ENCODE measurements around the gene GRK5. TPM values are rescaled to one million over a fixed set of nuclear protein-coding genes. Genes with fewer than 3 reads are reported as not detected.
A peak's percentile ranks its signal among the peaks of the same experiment; 100 is the strongest.
"Not testable (repeated sequence)": the region's sequence is repeated elsewhere in the genome, so short reads cannot be mapped to it uniquely, and the experiment has no call there.

GRK5 gene
- total RNA-seq, 1 donor, result 16.0 TPM

- no peak for DNase-seq (ENCODE audit: low read depth)
- TF ChIP-seq, protein P1, sequence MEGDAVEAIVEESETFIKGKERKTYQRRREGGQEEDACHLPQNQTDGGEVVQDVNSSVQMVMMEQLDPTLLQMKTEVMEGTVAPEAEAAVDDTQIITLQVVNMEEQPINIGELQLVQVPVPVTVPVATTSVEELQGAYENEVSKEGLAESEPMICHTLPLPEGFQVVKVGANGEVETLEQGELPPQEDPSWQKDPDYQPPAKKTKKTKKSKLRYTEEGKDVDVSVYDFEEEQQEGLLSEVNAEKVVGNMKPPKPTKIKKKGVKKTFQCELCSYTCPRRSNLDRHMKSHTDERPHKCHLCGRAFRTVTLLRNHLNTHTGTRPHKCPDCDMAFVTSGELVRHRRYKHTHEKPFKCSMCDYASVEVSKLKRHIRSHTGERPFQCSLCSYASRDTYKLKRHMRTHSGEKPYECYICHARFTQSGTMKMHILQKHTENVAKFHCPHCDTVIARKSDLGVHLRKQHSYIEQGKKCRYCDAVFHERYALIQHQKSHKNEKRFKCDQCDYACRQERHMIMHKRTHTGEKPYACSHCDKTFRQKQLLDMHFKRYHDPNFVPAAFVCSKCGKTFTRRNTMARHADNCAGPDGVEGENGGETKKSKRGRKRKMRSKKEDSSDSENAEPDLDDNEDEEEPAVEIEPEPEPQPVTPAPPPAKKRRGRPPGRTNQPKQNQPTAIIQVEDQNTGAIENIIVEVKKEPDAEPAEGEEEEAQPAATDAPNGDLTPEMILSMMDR (IDR thresholded peaks at IDR 0.05; ENCODE audit: insufficient read depth, low read depth, low read length), result no peak
- H3K4me3 ChIP-seq (ENCODE audit: low read depth, low read length), result no peak overlapping the region
These were observed 40.8 kb upstream of the GRK5 start for GRCh38 chr10:119166564-119166963.

- no peak overlapping the region for H3K4me3 ChIP-seq (ENCODE audit: low read depth, low read length)
- TF ChIP-seq, protein P1 (IDR thresholded peaks at IDR 0.05; ENCODE audit: insufficient read depth, low read depth, low read length), result no peak
- no peak for DNase-seq (ENCODE audit: low read depth)
These were observed 40.3 kb upstream of the GRK5 start for GRCh38 chr10:119167041-119167440.

DNA sequence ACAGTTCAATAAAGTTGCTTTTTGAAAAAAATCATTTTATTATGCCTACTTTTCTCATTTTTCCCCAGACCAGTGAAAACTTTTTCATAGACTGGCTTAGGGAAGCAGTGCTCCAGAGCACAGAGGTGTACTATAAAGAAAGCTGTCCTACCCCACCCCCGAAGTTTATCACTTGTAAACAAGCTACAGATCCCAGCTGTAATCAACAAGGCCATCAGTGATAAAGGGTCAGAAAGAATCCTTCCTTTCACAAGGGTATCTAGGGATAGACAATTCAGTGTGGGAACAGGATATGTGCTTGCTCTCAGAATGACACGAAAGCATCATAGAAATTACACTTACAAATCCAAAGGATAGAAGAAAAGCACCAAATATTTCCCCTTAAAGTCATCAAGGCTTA is 33.3 kb upstream of the GRK5 start:
- no peak overlapping the region for H3K4me3 ChIP-seq (ENCODE audit: low read depth, low read length)
- DNase-seq (ENCODE audit: low read depth), result no peak
- TF ChIP-seq, protein P1 (IDR thresholded peaks at IDR 0.05; ENCODE audit: insufficient read depth, low read depth, low read length), result no peak

GRCh38 chr10:119176166-119176565 is 31.2 kb upstream of the GRK5 start:
- peak; percentile 89 for DNase-seq (ENCODE audit: low read depth)
- H3K4me3 ChIP-seq (ENCODE audit: low read depth, low read length), result peak overlapping the region; percentile 27
- TF ChIP-seq, protein P1 (IDR thresholded peaks at IDR 0.05; ENCODE audit: insufficient read depth, low read depth, low read length), result no peak

DNA sequence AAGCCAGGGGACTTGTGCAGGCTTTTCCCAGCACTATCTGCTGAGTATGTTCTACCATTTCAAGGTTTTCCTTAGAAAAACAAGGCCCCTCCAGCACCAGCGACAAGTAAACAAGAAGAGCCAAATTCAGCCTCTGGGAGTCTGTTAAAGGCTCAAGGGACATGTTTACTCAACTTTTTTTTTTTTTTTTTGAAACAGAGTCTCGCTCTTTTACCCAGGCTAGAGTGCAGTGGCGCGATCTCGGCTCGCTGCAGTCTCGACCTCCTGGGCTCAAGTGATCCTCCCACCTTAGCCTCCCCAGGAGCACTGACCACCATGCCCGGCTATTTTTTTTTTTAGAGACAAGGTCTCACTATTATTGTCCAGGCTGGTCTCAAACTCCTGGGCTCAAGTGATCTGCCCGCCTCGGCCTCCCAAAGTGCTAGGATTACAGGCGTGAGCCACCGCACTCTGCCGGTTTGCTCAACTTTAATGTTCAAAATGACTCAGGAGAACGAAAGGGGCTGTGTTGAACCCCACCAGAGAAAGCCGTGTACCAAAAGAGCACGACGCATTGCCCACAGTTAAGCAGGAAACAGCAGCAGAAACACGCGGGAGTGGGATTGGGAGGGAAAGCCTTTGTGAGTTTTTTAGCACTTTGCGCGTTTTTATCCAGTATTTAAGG is 29.5 kb upstream of the GRK5 start:
- DNase-seq (ENCODE audit: low read depth), result peak; percentile 45
- H3K4me3 ChIP-seq (ENCODE audit: low read depth, low read length), result peak overlapping the region; percentile 87
- TF ChIP-seq, protein P1 (IDR thresholded peaks at IDR 0.05; ENCODE audit: insufficient read depth, low read depth, low read length), result no peak

DNA sequence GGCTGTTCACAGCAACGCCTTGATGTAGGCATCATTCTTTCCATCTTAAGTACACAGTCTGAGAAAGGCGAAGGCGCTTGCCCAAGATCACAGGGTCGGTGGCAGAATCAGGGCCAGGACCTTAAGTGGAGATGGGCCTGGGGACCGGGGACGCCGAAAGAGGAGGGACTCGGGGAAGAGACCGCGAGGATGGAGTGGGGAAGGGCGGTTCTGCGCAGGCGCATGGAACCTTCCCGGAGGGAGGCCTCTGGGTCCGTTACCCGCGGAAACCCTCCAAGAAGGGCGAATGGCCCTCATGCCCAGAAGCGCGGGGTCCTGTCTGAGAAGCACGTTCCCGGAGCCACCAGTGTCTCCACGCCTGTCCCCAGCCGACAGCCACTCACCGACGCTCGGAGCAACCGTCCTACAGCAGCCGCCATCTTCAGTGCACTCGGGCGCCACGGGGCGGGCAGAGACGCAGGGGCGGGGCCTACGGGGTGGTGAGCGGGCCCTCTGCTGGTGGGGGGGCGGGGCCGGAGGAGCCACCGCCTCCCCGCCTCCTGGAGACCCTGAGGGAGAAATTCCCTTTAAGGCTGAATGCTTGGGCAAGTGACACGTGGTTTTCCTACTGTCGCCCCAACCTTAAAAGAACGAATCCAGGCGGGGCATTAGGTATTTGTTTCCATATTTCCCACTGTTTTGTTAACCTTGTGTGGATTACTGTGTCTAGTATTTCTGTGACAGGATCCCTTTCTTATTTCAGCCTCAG is 28.8 kb upstream of the GRK5 start, which contains the start of gene PRDX3:
Gene PRDX3, minus strand, starts transcription at position 441 of the 748 bp plus-strand sequence. Its CDS starts 22 bp downstream, at position 419.
- TF ChIP-seq, protein P1 (IDR thresholded peaks at IDR 0.05; ENCODE audit: insufficient read depth, low read depth, low read length), result peak; percentile 4
- peak; percentile 91 for DNase-seq (ENCODE audit: low read depth)
- H3K4me3 ChIP-seq (ENCODE audit: low read depth, low read length), result peak within 1 kb of the TSS; percentile 87

DNA sequence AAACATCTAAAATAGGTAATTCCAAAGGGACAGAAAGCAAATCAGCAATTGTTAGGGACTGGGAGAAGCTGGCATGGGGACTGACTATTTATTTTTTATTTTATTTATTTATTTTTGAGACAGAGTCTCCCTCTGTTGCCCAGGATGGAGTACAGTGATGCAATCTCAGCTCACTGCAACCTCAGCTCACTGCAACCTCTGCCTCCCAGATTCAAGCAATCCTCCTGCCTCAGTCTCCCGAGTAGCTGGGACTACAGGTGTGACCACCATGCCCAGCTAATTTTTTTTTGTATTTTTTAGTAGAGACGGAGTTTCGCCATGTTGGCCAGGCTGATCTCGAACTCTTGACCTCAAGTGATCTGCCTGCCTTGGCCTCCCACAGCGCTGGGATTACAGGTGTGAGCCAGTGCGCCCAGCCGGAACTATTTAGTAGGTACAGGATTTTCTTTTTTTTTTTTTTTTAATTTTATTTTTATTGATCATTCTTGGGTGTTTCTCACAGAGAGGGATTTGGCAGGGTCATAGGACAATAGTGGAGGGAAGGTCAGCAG is 26.4 kb upstream of the GRK5 start:
- H3K4me3 ChIP-seq (ENCODE audit: low read depth, low read length); DNase-seq (ENCODE audit: low read depth): not testable (repeated sequence)

Data from fibroblast of villous mesenchyme (primary cell).